K562 (cell line): Measurements from ENCODE around the gene IQCN. TPM values are rescaled to one million over a fixed set of nuclear protein-coding genes. Genes with fewer than 3 reads are reported as not detected.

Experiments used
- CBX1 ChIP-seq: sonication (generic); IDR thresholded peaks from 2 replicates; pipeline ENCODE4 v1.6.1; 2016; ENCODE audit warnings: antibody characterized with exemption, low read depth, mild to moderate bottlenecking
- CGGBP1 ChIP-seq: fragments of 250-450 bp; sonication (Bioruptor Pico); IDR thresholded peaks from 2 replicates; pipeline ENCODE4 v1.9.0; 2021; ENCODE audit warnings: mild to moderate bottlenecking
- FOSL1 ChIP-seq: fragments of 200-800 bp; sonication (Bioruptor generic); conservative IDR thresholded peaks from 2 replicates; pipeline ENCODE4 v1.6.1; 2016; ENCODE audit warnings: missing genetic modification characterization, missing compliant biosample characterization
- HNRNPLL ChIP-seq: fragments of 200-400 bp; formaldehyde crosslinking; IDR thresholded peaks from 2 replicates; pipeline ENCODE4 v1.6.1; 2017; ENCODE audit warnings: low read length, low read depth, mild to moderate bottlenecking; ENCODE audit not compliant: poor library complexity, severe bottlenecking
- IRF2 ChIP-seq: sonication (generic); formaldehyde crosslinking; IDR thresholded peaks from 2 replicates; pipeline ENCODE4 v1.8.1; 2022; ENCODE audit warnings: mild to moderate bottlenecking, missing genetic modification reagents
- LEF1 ChIP-seq: fragments of 450-650 bp; IDR thresholded peaks from 2 replicates; pipeline ENCODE4 v1.6.1; 2016; ENCODE audit warnings: mild to moderate bottlenecking
- MIER1 ChIP-seq: fragments of 450-650 bp; IDR thresholded peaks from 2 replicates; pipeline ENCODE4 v1.6.1; 2016; ENCODE audit warnings: antibody characterized with exemption, mild to moderate bottlenecking, low read depth
- NCOA2 ChIP-seq, 2 experiments: fragments of 450-650 bp; IDR thresholded peaks; 2 replicates each; pipeline ENCODE4 v1.6.1; 2018; ENCODE audit warnings: mild to moderate bottlenecking in 2 of 2, moderate library complexity in 1 of 2; ENCODE audit not compliant: partially characterized antibody in 2 of 2
- NFXL1 ChIP-seq: fragments of 450-650 bp; formaldehyde crosslinking; IDR thresholded peaks from 2 replicates; pipeline ENCODE4 v1.4.0; 2021; ENCODE audit warnings: mild to moderate bottlenecking
- NFYB ChIP-seq: IDR thresholded peaks from 2 replicates; pipeline ENCODE4 v1.6.1; 2011; ENCODE audit warnings: mild to moderate bottlenecking, moderate library complexity; ENCODE audit not compliant: insufficient read length; ENCODE audit errors: extremely low read depth
- SREBF2 ChIP-seq: sonication (generic); formaldehyde crosslinking; IDR thresholded peaks from 2 replicates; pipeline ENCODE4 v1.4.0; 2020; ENCODE audit warnings: mild to moderate bottlenecking, missing genetic modification reagents
- SRSF3 ChIP-seq: fragments of 200-400 bp; formaldehyde crosslinking; IDR thresholded peaks from 2 replicates; pipeline ENCODE4 v1.6.1; 2016; ENCODE audit warnings: mild to moderate bottlenecking, low read length, moderate library complexity; ENCODE audit not compliant: insufficient read depth
- SRSF7 ChIP-seq: fragments of 200-400 bp; formaldehyde crosslinking; optimal IDR thresholded peaks from 2 replicates; pipeline ENCODE3; 2017; ENCODE audit warnings: mild to moderate bottlenecking, low read depth, low read length
- TCF15 ChIP-seq: fragments of 250-450 bp; sonication (Bioruptor Pico); IDR thresholded peaks from 2 replicates; pipeline ENCODE4 v1.8.0; 2022; ENCODE audit warnings: moderate library complexity, mild to moderate bottlenecking, inconsistent platforms
- TOE1 ChIP-seq, 2 experiments: fragments of 450-650 bp in 1 of 2; sonication (generic) in 1 of 2; formaldehyde crosslinking in 1 of 2; IDR thresholded peaks; 2 replicates each; pipeline versions ENCODE4 v1.7.1 to v1.8.0; 2016 to 2022; ENCODE audit warnings: borderline replicate concordance in 2 of 2, mild to moderate bottlenecking in 2 of 2, antibody characterized with exemption in 1 of 2, inconsistent platforms in 1 of 2, low read depth in 1 of 2, missing genetic modification reagents in 1 of 2, moderate library complexity in 1 of 2
- ZNF212 ChIP-seq: fragments of 450-650 bp; formaldehyde crosslinking; IDR thresholded peaks from 2 replicates; pipeline ENCODE4 v1.4.0; 2020; ENCODE audit warnings: mild to moderate bottlenecking
- ZNF778 ChIP-seq: fragments of 450-650 bp; formaldehyde crosslinking; IDR thresholded peaks from 2 replicates; pipeline ENCODE4 v1.4.0; 2020; ENCODE audit warnings: mild to moderate bottlenecking, moderate library complexity
- ZNF785 ChIP-seq: fragments of 250-450 bp; sonication (Bioruptor Pico); IDR thresholded peaks from 2 replicates; pipeline ENCODE4 v1.4.0; 2020; ENCODE audit warnings: mild to moderate bottlenecking
- ZSCAN29 ChIP-seq: fragments of 450-650 bp; IDR thresholded peaks from 2 replicates; pipeline ENCODE4 v1.6.1; 2017
- polyA plus RNA-seq, 8 experiments: library from polyadenylated mRNA; depleted of rRNA in 4 of 8; stranded (reverse) in 5 of 8; unstranded in 3 of 8; fragments of >200 nt; fragmentation: Nextera tagmentation in 2 of 8; fragmentation: Illumina TruSeq in 1 of 8; extraction: Ambion mirVana in 2 of 8; extraction: Trizol in 1 of 8; gene quantifications; 2 replicates each; pipeline versions ENCODE4 v1.2.1 to v1.2.3, GENCODE V29; 2011 to 2014; ENCODE audit warnings: inconsistent platforms in 1 of 8, missing spikeins in 1 of 8
- total RNA-seq, 7 experiments: library from RNA; depleted of rRNA in 6 of 7; stranded (reverse); fragments of >200 nt in 6 of 7; fragmentation: Illumina TruSeq in 2 of 7; extraction: Trizol in 2 of 7; gene quantifications; 2 replicates each; pipeline versions ENCODE4 v1.2.1 to v1.2.3, GENCODE V29; 2011 to 2021; ENCODE audit warnings: low replicate concordance in 1 of 7
- TF ChIP-seq, protein P1 (sequence below): fragments of 250-450 bp; sonication (Bioruptor Pico); IDR thresholded peaks from 2 replicates; pipeline ENCODE4 v1.4.0; 2020; ENCODE audit warnings: borderline replicate concordance
- TF ChIP-seq, protein P2 (sequence below): sonication (generic); formaldehyde crosslinking; IDR thresholded peaks from 2 replicates; pipeline ENCODE4 v1.4.0; 2020; ENCODE audit warnings: mild to moderate bottlenecking, missing genetic modification reagents
- TF ChIP-seq, protein P3 (sequence below), 3 experiments: fragments of 200-800 bp in 1 of 3; sonication (Bioruptor generic) in 1 of 3; sonication (generic) in 1 of 3; formaldehyde crosslinking in 1 of 3; IDR thresholded peaks; 2 replicates each; pipeline versions ENCODE4 v1.6.1 to v1.8.0; 2016 to 2022; ENCODE audit warnings: mild to moderate bottlenecking in 2 of 3, missing compliant biosample characterization in 2 of 3, missing genetic modification characterization in 2 of 3, missing genetic modification reagents in 1 of 3

The IQCN gene
- total and polyA plus RNA-seq, 9 of the 15 experiments (the other 6 are each of a cell fraction or from before 2014, with no cell fraction given) = 0.01 to 0.07 (median 0.04) TPM; not detected in 3

GRCh38 chr19:18233224-18233825 is 40.9 kb downstream of the IQCN start (continued):
- TF ChIP-seq, protein P1, sequence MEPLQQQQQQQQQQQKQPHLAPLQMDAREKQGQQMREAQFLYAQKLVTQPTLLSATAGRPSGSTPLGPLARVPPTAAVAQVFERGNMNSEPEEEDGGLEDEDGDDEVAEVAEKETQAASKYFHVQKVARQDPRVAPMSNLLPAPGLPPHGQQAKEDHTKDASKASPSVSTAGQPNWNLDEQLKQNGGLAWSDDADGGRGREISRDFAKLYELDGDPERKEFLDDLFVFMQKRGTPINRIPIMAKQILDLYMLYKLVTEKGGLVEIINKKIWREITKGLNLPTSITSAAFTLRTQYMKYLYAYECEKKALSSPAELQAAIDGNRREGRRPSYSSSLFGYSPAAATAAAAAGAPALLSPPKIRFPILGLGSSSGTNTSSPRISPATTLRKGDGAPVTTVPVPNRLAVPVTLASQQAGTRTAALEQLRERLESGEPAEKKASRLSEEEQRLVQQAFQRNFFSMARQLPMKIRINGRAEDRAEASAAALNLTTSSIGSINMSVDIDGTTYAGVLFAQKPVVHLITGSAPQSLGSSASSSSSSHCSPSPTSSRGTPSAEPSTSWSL (CRISPR knock-in tag) = no peak
- TF ChIP-seq, protein P2, sequence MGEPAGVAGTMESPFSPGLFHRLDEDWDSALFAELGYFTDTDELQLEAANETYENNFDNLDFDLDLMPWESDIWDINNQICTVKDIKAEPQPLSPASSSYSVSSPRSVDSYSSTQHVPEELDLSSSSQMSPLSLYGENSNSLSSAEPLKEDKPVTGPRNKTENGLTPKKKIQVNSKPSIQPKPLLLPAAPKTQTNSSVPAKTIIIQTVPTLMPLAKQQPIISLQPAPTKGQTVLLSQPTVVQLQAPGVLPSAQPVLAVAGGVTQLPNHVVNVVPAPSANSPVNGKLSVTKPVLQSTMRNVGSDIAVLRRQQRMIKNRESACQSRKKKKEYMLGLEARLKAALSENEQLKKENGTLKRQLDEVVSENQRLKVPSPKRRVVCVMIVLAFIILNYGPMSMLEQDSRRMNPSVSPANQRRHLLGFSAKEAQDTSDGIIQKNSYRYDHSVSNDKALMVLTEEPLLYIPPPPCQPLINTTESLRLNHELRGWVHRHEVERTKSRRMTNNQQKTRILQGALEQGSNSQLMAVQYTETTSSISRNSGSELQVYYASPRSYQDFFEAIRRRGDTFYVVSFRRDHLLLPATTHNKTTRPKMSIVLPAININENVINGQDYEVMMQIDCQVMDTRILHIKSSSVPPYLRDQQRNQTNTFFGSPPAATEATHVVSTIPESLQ = peak; percentile 95; the same call in 1 of the 2 replicates
- TF ChIP-seq, protein P3, sequence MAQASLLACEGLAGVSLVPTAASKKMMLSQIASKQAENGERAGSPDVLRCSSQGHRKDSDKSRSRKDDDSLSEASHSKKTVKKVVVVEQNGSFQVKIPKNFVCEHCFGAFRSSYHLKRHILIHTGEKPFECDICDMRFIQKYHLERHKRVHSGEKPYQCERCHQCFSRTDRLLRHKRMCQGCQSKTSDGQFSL (CRISPR knock-in tag; IDR thresholded peaks at IDR 0.05) = no peak
- TF ChIP-seq, protein P3 (tag; IDR thresholded peaks at IDR 0.05) = peak in 1 of 2 experiments; percentile 59; a peak in 1 of 4 replicates
- peak; percentile 82; the same call in 1 of the 2 replicates for TF ChIP-seq IRF2
- no peak for TF ChIP-seq SRSF3
- peak; percentile 57; the same call in 1 of the 2 replicates for TF ChIP-seq NFXL1 (CRISPR knock-in tag)
- TF ChIP-seq HNRNPLL = no peak
- TF ChIP-seq NFYB = no peak
- peak; percentile 84; the same call in 1 of the 2 replicates for TF ChIP-seq ZSCAN29
- no peak for TF ChIP-seq FOSL1 (tag)
- TF ChIP-seq CGGBP1 (CRISPR knock-in tag) = no peak
- no peak for TF ChIP-seq SRSF7
- TF ChIP-seq TCF15 (CRISPR knock-in tag) = no peak
- no peak for TF ChIP-seq LEF1
- peak; percentile 100 for TF ChIP-seq MIER1
- peak; percentile 83; the same call in 1 of the 2 replicates for TF ChIP-seq SREBF2 (CRISPR knock-in tag)
- no peak for TF ChIP-seq CBX1
- no peak for TF ChIP-seq TOE1 (IDR thresholded peaks at IDR 0.05; ENCODE audit: borderline replicate concordance)
- no peak for TF ChIP-seq TOE1 (CRISPR knock-in tag; IDR thresholded peaks at IDR 0.05; ENCODE audit: borderline replicate concordance, low read depth)
- no peak for TF ChIP-seq ZNF785
- no peak for TF ChIP-seq NCOA2 (IDR thresholded peaks at IDR 0.05; ENCODE audit: partially characterized antibody in 2 of 2)
- TF ChIP-seq ZNF778 = no peak
- TF ChIP-seq ZNF212 (CRISPR knock-in tag) = no peak
